ENCODE data around the gene ANKRD44.
A peak's percentile ranks its signal among the peaks of the same experiment; 100 is the strongest.
"Not testable (repeated sequence)": the region's sequence is repeated elsewhere in the genome, so short reads cannot be mapped to it uniquely, and the experiment has no call there.

The ANKRD44 gene

DNA sequence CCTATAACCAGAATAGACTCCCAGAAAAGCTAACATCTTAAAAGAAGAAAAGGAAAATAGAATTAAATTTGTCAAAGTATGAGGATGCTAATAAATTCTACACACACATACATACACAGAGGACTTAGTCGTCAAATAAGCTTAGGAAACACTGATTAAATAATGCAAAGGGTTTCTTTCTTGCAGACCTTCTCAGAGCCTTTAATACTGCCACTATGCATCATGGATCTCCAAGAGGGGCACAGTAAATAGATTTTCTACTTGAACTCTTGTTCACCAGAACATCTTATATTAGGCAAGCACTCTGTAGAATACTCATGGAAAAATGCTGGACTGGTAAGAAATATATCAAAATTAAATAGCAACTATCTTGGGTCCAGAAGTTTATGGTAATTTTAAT lies 69.4 kb downstream of the ANKRD44 start:
- CTCF ChIA-PET = interaction anchor here (1.0 to 2.4 kb wide), 6 partner anchors 11 to 68 kb away, joined by 3 to 8 read pairs (median 4); no protein-coding TSS in a partner anchor
- H3K36me3 Mint-ChIP-seq = peaks cover 45% of the 10 kb centered on the region
- H3K4me3 Mint-ChIP-seq = peak overlapping the region; percentile 50
- DNase-seq = no peak
- no peaks in the 10 kb centered on the region for H3K27me3 Mint-ChIP-seq
- H3K27ac Mint-ChIP-seq = peak overlapping the region; percentile 91
- peaks cover 82% of the 10 kb centered on the region for H3K4me1 Mint-ChIP-seq
- peaks cover 4% of the 10 kb centered on the region for H3K9me3 Mint-ChIP-seq

DNA sequence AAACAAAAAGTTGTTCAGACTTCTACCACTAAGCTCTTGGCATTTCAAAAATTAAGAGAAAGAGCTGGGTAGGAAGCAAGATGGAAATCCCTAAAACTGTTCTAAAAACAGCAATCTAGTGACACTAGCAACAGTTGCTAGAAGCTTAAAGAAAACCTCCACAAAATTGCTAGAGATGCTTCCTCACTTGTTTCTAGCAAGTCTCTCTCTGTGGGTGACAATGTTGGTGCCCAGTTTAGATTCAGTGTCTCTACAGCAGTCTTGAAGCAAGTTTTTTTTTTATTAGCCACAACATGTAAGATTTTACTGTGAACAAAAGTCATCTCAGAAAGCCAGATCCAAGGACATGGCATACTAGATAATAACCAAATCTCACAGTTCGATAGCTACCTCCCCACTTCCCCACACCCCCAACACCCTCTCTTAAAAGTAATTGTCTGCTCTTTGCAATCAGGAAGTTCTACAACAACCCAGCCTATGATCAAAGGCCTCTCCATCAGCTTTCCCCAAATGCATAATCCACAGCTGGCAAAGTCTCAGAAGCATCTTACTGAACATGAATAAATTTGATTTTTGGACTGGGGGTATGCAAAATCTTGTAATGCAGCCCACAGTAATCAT lies 70.0 kb downstream of the ANKRD44 start:
- peak overlapping the region; percentile 50 for H3K4me3 Mint-ChIP-seq
- CTCF ChIA-PET = interaction anchor here (0.7 to 2.4 kb wide), 9 partner anchors 12 to 127 kb away, joined by 3 to 8 read pairs (median 3); no protein-coding TSS in a partner anchor
- H3K27me3 Mint-ChIP-seq = no peaks in the 10 kb centered on the region
- peak overlapping the region; percentile 91 for H3K27ac Mint-ChIP-seq
- peaks cover 82% of the 10 kb centered on the region for H3K4me1 Mint-ChIP-seq
- H3K9me3 Mint-ChIP-seq = peaks cover 4% of the 10 kb centered on the region
- DNase-seq = no peak
- peaks cover 42% of the 10 kb centered on the region for H3K36me3 Mint-ChIP-seq

DNA sequence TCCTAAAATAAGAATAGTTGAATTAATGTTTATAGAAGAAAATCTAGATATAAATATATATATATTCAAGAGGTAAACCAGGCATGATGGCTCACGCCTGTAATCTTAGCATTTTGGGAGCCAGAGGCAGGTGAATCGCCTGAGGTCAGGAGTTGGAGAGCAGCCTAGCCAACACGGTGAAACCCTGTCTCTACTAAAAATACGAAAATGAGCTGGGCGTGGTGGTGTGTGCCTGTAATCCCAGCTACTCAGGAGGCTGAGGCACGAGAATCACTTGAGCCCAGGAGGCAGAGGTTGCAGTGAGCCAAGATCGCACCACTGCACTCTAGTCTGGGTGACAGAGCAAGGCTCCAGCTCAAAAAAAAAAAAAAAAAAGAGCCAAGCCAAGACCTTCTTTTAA lies 70.6 kb downstream of the ANKRD44 start:
- Mint-ChIP-seq H3K36me3 (peaks cover 42% of the 10 kb centered on the region), H3K4me3 (peak overlapping the region; percentile 35), H3K4me1 (peaks cover 80% of the 10 kb centered on the region), H3K27ac (peak overlapping the region; percentile 91)
- CTCF ChIA-PET = interaction anchor here (0.7 to 2.4 kb wide), 7 partner anchors 12 to 127 kb away, joined by 3 to 8 read pairs (median 4); no protein-coding TSS in a partner anchor
- DNase-seq = peak; percentile 40
- H3K27me3 Mint-ChIP-seq, H3K9me3 Mint-ChIP-seq: not testable (repeated sequence)

DNA sequence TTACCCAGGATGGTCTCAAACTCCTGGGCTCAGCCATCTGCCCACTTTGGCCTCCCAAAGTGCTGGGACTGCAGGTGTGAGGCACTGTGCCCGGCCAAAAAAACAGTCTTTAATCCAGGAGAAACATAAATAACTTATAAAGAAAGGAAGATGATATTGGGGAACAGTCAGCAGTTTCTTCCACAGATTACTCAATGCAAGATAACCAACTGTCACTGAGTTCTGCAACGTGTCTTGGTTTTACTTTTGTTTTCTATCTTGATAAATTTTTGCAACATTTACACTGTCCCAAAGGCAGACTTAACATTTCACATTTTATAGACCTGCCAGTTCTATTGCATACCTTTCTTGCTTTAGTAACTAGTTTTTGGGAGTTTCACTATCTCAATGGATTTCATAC lies 71.1 kb downstream of the ANKRD44 start:
- H3K27ac Mint-ChIP-seq = peak overlapping the region; percentile 94
- DNase-seq = no peak
- H3K36me3 Mint-ChIP-seq = peaks cover 44% of the 10 kb centered on the region
- H3K9me3 Mint-ChIP-seq = peaks cover 4% of the 10 kb centered on the region
- H3K4me1 Mint-ChIP-seq = peaks cover 84% of the 10 kb centered on the region
- CTCF ChIA-PET = interaction anchor here (2.4 kb wide), 1 partner anchor 30 kb away, joined by 7 read pairs; no protein-coding TSS in a partner anchor
- peak overlapping the region; percentile 71 for H3K4me3 Mint-ChIP-seq
- no peaks in the 10 kb centered on the region for H3K27me3 Mint-ChIP-seq

DNA sequence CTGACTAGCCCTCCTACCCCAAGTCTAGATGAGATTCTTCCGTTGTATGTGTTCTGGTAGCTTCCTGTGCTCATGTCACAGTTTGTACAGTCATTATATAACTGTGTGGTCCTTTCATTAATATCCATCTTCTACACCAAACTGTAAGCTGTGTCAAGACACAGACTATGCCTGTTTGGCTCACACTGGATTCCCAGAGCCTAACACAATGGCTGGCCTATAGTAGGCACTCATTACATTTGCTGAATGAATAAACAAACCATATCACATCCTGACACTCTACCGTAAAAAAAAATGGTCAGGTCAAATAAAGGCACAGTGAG lies 72.6 kb downstream of the ANKRD44 start:
- H3K27ac Mint-ChIP-seq = peak overlapping the region; percentile 94
- peaks cover 34% of the 10 kb centered on the region for H3K36me3 Mint-ChIP-seq
- no peaks in the 10 kb centered on the region for H3K27me3 Mint-ChIP-seq
- no peaks in the 10 kb centered on the region for H3K9me3 Mint-ChIP-seq
- DNase-seq = no peak
- peaks cover 84% of the 10 kb centered on the region for H3K4me1 Mint-ChIP-seq
- CTCF ChIA-PET = interaction anchor here (0.7 to 1.5 kb wide), 9 partner anchors 12 to 125 kb away, joined by 3 to 9 read pairs (median 3); partner anchors contain the start of gene ANKRD44
- peak overlapping the region; percentile 37 for H3K4me3 Mint-ChIP-seq

DNA sequence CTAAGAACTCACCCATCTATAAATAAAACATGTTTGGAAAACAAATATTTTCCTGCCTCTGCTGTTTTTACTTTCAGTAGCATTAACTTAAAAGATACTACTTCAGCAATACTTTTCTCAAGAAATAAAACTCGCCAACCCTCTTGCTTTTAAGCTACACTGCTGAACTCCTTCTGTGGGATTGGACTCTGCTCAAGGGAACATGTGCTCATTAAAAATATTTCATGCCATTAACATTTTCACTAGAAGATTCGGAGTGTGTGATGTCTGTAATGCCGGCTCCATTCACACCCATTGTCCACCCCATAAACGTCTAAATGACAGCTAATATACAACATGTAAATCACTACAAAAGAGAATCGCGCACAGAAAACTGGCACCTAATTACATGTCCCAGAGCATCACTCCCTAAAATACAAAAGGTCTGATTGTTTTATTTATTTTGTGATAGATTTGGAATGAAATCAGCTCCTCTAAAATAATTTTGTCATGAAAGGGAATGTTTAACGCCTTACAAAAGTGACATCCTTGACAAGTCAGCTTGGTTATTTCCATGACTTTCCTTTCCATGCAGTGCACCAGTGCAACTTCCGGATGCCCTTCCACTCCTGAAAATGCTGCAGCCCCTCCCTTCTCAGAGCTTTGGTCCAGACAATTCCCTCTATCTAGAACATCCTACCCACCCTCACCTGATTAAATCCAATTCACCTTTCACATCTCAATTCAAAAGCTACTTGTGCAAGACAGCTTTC lies 73.1 kb downstream of the ANKRD44 start:
- CTCF ChIA-PET = interaction anchor here (0.7 to 1.5 kb wide), 10 partner anchors 13 to 124 kb away, joined by 3 to 9 read pairs (median 4); partner anchors contain the start of gene ANKRD44
- Mint-ChIP-seq H3K4me3 (peak overlapping the region; percentile 37), H3K27ac (peak overlapping the region; percentile 94), H3K9me3 (no peaks in the 10 kb centered on the region), H3K36me3 (peaks cover 34% of the 10 kb centered on the region), H3K27me3 (no peaks in the 10 kb centered on the region), H3K4me1 (peaks cover 84% of the 10 kb centered on the region)
- DNase-seq = no peak

DNA sequence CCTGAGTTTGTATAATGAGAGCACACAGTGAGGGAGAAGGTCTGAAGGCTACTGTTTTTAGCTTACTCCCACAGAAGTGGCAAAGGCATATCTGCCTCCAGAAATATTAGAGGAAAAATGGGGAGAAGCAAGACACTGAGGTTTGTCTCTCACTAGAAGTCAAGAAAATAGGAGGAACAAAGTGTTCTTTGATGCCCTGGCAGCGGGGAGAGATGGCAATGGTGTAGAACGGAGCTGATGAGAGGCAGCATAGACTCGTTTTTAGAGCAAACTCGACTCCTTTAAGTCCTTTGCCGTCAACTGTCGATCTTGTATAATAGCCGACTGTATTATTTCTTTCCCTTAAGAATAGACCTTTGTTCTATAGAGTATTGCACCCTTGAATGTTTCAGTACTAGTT lies 73.8 kb downstream of the ANKRD44 start:
- peaks cover 88% of the 10 kb centered on the region for H3K4me1 Mint-ChIP-seq
- peaks cover 33% of the 10 kb centered on the region for H3K36me3 Mint-ChIP-seq
- no peaks in the 10 kb centered on the region for H3K9me3 Mint-ChIP-seq
- CTCF ChIA-PET = interaction anchor here (1.1 to 1.5 kb wide), 3 partner anchors 21 to 70 kb away, joined by 4 to 9 read pairs (median 7); no protein-coding TSS in a partner anchor
- DNase-seq = no peak
- H3K27me3 Mint-ChIP-seq = no peaks in the 10 kb centered on the region
- H3K27ac Mint-ChIP-seq = peak overlapping the region; percentile 94
- peak overlapping the region; percentile 46 for H3K4me3 Mint-ChIP-seq

DNA sequence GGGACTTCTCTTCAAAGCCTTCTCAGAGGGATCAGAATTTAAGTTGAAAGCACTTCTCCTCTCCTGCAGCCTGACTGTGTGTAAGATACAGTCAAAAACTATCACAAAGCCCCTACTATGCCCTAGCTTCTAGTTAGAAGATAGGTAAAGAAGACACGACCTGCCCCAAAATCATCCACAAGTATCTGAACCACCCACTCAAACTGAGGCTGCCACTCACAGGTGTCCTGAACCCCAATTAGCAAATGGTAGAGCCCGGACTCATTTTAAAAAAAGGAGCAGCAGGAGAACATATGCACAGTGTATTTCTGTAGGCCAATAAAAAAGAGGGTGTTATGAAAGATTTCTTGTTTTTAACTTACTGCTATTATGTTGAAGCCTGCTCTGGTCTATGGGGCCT lies 74.4 kb downstream of the ANKRD44 start:
- DNase-seq = no peak
- Mint-ChIP-seq H3K27me3 (no peaks in the 10 kb centered on the region), H3K4me1 (peaks cover 89% of the 10 kb centered on the region), H3K4me3 (peak overlapping the region; percentile 8), H3K9me3 (no peaks in the 10 kb centered on the region), H3K27ac (peak overlapping the region; percentile 94), H3K36me3 (peaks cover 33% of the 10 kb centered on the region)
- CTCF ChIA-PET = interaction anchor here (0.6 kb wide), 1 partner anchor 31 kb away, joined by 4 read pairs; no protein-coding TSS in a partner anchor

DNA sequence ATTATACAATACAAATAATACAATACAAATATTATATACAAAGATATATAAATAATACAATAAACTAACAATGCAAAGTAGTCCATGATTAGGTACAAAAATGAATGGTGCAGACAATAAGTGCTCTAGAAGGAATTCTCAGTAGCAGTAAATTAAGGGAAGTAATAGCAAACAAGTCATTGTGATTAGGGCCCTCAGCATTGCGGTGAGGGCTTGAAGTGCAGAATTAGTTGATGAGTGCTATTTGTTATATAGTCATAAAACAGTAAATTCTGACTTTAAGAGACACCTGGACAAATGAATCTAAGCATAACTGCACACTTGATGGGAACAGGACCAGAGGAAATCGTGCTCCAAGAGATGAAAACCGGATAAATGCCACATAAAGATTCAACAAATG lies 74.9 kb downstream of the ANKRD44 start:
- DNase-seq = no peak
- peaks cover 88% of the 10 kb centered on the region for H3K4me1 Mint-ChIP-seq
- no peaks in the 10 kb centered on the region for H3K9me3 Mint-ChIP-seq
- peaks cover 34% of the 10 kb centered on the region for H3K36me3 Mint-ChIP-seq
- H3K27me3 Mint-ChIP-seq = no peaks in the 10 kb centered on the region
- no peak overlapping the region for H3K4me3 Mint-ChIP-seq
- CTCF ChIA-PET = interaction anchor here (0.6 kb wide), 1 partner anchor 30 kb away, joined by 4 read pairs; no protein-coding TSS in a partner anchor
- H3K27ac Mint-ChIP-seq = peak overlapping the region; percentile 40

DNA sequence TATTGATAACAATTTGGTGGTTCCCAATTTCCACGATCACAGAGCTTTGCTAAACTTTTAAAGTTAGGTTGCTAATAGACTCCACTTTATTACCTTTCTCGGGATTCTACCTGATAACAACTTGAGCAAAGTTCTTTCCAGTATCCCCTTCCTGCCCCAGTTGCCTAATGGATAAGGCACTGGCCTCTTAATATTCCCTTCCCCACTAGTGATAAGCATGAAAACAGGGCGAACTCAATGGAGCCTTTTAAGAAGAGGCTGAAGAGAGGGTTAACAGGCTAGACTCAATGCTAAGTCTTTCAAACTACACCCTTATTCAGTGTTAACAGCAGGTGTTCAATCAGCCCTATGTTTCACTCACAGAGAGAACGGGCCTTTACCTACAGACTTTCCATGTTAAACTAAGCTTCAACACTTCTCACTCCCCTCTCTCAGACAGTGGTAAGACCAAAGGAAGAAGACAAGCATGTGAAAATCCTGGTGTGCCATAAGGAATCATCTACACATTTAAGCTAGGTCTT lies 75.8 kb downstream of the ANKRD44 start:
- CTCF ChIA-PET = interaction anchor here (1.0 kb wide), 1 partner anchor 27 kb away, joined by 4 read pairs; no protein-coding TSS in a partner anchor

DNA sequence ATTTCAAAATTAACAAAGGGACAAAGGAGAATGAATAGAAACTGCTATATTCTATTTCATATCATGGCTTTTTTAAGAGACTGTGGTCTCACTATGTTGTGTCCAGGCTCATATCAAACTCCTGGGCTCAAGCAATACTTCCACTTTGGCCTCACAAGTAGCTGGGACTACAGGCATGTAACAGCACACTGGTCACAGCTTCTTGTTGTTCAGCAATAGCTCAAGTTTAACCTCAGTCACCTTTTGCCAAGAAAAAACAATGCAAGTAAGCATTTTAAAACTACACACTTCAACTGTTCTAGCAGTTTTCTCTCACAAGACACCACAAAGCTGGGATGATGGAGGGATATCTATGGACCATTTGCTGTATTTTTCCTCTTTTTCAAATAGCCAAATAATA lies 77.1 kb downstream of the ANKRD44 start:
- Mint-ChIP-seq H3K4me3 (no peak overlapping the region), H3K4me1 (peaks cover 85% of the 10 kb centered on the region), H3K36me3 (peaks cover 37% of the 10 kb centered on the region), H3K27ac (no peak overlapping the region), H3K9me3 (no peaks in the 10 kb centered on the region), H3K27me3 (no peaks in the 10 kb centered on the region)
- no peak for DNase-seq
- CTCF ChIA-PET = no interaction called here

More for the DNA sequence above, 75.8 kb downstream of the ANKRD44 start:
- H3K9me3 Mint-ChIP-seq = no peaks in the 10 kb centered on the region
- no peak overlapping the region for H3K27ac Mint-ChIP-seq
- no peaks in the 10 kb centered on the region for H3K27me3 Mint-ChIP-seq
- peaks cover 91% of the 10 kb centered on the region for H3K4me1 Mint-ChIP-seq
- DNase-seq = no peak
- H3K4me3 Mint-ChIP-seq = no peak overlapping the region
- H3K36me3 Mint-ChIP-seq = peaks cover 42% of the 10 kb centered on the region

DNA sequence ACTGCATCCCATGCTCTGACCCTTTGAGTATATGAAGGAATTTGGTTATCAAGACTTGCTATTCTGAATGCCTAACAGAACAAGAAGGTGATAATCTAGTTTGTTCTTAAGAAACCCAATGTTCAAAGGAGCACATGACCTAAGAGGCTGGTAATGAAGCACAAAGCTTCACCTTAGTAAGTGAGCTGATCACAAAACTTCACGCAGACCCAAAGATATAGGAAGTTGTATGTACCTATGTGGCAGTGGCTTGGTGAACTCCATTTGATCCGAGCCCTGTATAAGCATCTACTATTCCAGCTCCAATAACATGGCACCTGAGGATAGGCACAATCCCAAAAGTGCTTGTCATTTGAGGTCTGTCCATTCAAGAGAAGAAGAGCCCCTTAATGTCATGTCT lies 78.6 kb downstream of the ANKRD44 start:
- CTCF ChIA-PET = interaction anchor here (0.7 kb wide), 1 partner anchor 15 kb away, joined by 4 read pairs; no protein-coding TSS in a partner anchor
- peaks cover 40% of the 10 kb centered on the region for H3K36me3 Mint-ChIP-seq
- H3K4me3 Mint-ChIP-seq = no peak overlapping the region
- peak overlapping the region; percentile 42 for H3K27ac Mint-ChIP-seq
- H3K9me3 Mint-ChIP-seq = no peaks in the 10 kb centered on the region
- DNase-seq = no peak
- H3K4me1 Mint-ChIP-seq = peaks cover 79% of the 10 kb centered on the region
- no peaks in the 10 kb centered on the region for H3K27me3 Mint-ChIP-seq

DNA sequence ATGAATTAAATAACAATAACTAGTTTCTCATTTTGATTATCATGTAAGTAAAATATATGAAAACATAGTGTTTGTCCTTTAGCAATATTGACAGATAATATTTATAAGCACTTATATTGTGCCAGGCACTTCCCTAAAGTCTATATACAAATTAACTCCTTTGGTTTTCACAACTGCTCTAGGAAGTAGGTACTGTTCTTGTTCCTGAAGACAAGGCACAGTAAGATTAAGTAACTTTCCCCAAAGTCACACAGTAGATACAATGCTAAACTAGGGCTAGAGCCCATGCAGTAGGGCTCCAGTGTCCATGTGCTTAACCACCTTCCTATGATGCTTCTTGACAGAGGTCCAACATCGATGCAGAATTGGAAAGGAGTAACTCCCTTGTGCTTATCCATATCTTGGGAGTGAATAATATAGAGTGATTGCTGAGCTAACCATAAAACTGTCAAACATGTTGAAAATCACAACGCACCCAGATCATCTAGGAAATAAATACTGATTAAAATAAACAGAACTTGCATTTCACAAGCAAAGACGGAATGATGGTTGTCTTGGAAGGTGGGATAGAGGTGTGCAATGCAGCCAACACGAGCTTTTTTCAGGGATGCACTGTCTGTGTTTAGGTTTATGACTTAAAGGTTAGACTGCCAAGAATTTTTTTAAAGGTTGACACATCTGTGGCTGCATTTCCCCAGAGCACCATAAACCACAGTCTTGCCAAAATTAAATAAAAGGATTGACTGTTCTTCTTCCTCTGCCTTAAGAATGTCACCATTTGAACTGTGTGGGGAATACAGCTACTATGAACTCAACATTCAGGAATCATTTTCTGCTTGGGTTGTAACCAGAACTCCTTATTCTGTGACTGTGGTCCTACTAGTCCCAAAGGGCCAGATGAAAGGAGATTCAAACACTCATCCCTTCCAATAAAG lies 80.8 kb downstream of the ANKRD44 start:
- Mint-ChIP-seq H3K4me3 (no peak overlapping the region), H3K4me1 (peaks cover 69% of the 10 kb centered on the region), H3K36me3 (peaks cover 37% of the 10 kb centered on the region), H3K27me3 (no peaks in the 10 kb centered on the region), H3K27ac (no peak overlapping the region), H3K9me3 (no peaks in the 10 kb centered on the region)
- CTCF ChIA-PET = interaction anchor here (0.8 kb wide), 1 partner anchor 40 kb away, joined by 3 read pairs; no protein-coding TSS in a partner anchor
- no peak for DNase-seq

Measured in activated naive CD4-positive, alpha-beta T cell treated with anti-CD3 and anti-CD28 coated beads, Interleukin-2, amount 10 ng/mL, durations not matched to agents 7 days and 5 days (primary cell).